B cell (primary cell): ENCODE results near the gene TSPAN18. TPM values are rescaled to one million over a fixed set of nuclear protein-coding genes. Genes with fewer than 3 reads are reported as not detected.

Experiments used
- ATAC-seq: fragments of 200-7000 bp; cut with Tn5 transposase; one replicate; pipeline ENCODE4 v1.10.0; 2021; ENCODE audit warnings: low read depth, mild to moderate bottlenecking, moderate number of reproducible peaks, moderate library complexity
- CTCF ChIA-PET: fragments of 350-600 bp; sonication (Branson Sonifier 250); formaldehyde crosslinking; loops from one replicate; lab custom pipeline; 2021; ENCODE audit warnings: antibody characterized with exemption, inconsistent platforms; lab: Charles Lee
- POLR2A ChIA-PET: fragments of 350-600 bp; sonication (Branson Sonifier 250); formaldehyde crosslinking; loops from one replicate; lab custom pipeline; 2021; ENCODE audit warnings: antibody characterized with exemption; lab: Charles Lee
- DNase-seq: peaks from one replicate; pipeline ENCODE4 v3.0.0; 2013
- H2AFZ ChIP-seq: 2 replicates; pipeline ENCODE4 v1.6.1; 2012; ENCODE audit warnings: mild to moderate bottlenecking, low read depth, low read length; ENCODE audit not compliant: insufficient read depth, poor library complexity, severe bottlenecking
- H3K27ac ChIP-seq, 2 donors: 1 replicate in 1 of 2; 2 replicates in 1 of 2; pipeline ENCODE4 v1.5.1; 2012 to 2013; ENCODE audit warnings: low read length in 2 of 2, mild to moderate bottlenecking in 2 of 2, moderate library complexity in 1 of 2
- H3K27me3 ChIP-seq, 4 experiments: fragments of 200-600 bp in 1 of 4; sonication (generic) in 1 of 4; replicated peaks in 1 of 4; 1 replicate in 2 of 4; 2 replicates in 2 of 4; pipeline versions ENCODE4 v1.6.1 to v1.7.0; 2013 to 2016; ENCODE audit warnings: low read length in 3 of 4, mild to moderate bottlenecking in 2 of 4, mixed read lengths in 1 of 4, moderate library complexity in 1 of 4; ENCODE audit not compliant: insufficient read depth in 4 of 4, control insufficient read depth in 3 of 4; ENCODE audit errors: control extremely low read depth in 1 of 4
- H3K36me3 ChIP-seq, 2 experiments: replicated peaks in 1 of 2; 1 replicate in 1 of 2; 2 replicates in 1 of 2; pipeline versions ENCODE4 v1.6.1 to v1.7.1; 2013; ENCODE audit warnings: low read length in 1 of 2; ENCODE audit not compliant: insufficient read depth in 2 of 2, control insufficient read depth in 1 of 2; ENCODE audit errors: control extremely low read depth in 1 of 2, extremely low read depth in 1 of 2
- H3K4me1 ChIP-seq, 2 donors: fragments of 200-600 bp in 1 of 2; sonication (generic) in 1 of 2; 1 replicate in 1 of 2; 2 replicates in 1 of 2; pipeline versions ENCODE4 v1.5.1 to v1.6.1; 2013 to 2017; ENCODE audit warnings: low read length in 2 of 2; ENCODE audit not compliant: control insufficient read depth in 2 of 2, insufficient read depth in 2 of 2
- H3K4me2 ChIP-seq: replicated peaks from 2 replicates; pipeline ENCODE3; 2012; ENCODE audit warnings: mild to moderate bottlenecking, low read depth, low read length; ENCODE audit not compliant: poor library complexity, severe bottlenecking
- H3K4me3 ChIP-seq, 5 experiments: fragments of 200-600 bp in 1 of 5; sonication (generic) in 1 of 5; 1 replicate in 3 of 5; 2 replicates in 2 of 5; pipeline versions ENCODE4 v1.5.1 to v1.7.0; 2011 to 2016; ENCODE audit warnings: low read length in 4 of 5, mild to moderate bottlenecking in 4 of 5, low read depth in 2 of 5, control low read depth in 1 of 5, moderate library complexity in 1 of 5; ENCODE audit not compliant: insufficient read depth in 1 of 5; ENCODE audit errors: control extremely low read depth in 1 of 5, extremely low read depth in 1 of 5
- H3K79me2 ChIP-seq: fragments of 200-600 bp; sonication (generic); one replicate; pipeline ENCODE4 v1.6.0; 2016; ENCODE audit warnings: low read length; ENCODE audit not compliant: control insufficient read depth, insufficient read depth
- H3K9ac ChIP-seq: fragments of 200-600 bp; sonication (generic); 2 replicates; pipeline ENCODE4 v1.6.1; 2017; ENCODE audit warnings: mild to moderate bottlenecking, low read length, moderate library complexity
- H3K9me3 ChIP-seq, 3 donors: one replicate each; pipeline versions ENCODE4 v1.6.1 to v1.7.1; 2013; ENCODE audit warnings: low read length in 2 of 3; ENCODE audit not compliant: control insufficient read depth in 2 of 3, insufficient read depth in 1 of 3; ENCODE audit errors: control extremely low read depth in 1 of 3
- H4K20me1 ChIP-seq: 2 replicates; pipeline ENCODE4 v1.6.0; 2012; ENCODE audit warnings: mild to moderate bottlenecking, low read length; ENCODE audit not compliant: insufficient read depth, control insufficient read depth, poor library complexity, severe bottlenecking
- H3K27ac Mint-ChIP-seq: one replicate; pipeline ENCODE4 v1.8.0; 2021; ENCODE audit warnings: mixed read lengths
- H3K27me3 Mint-ChIP-seq: one replicate; pipeline ENCODE4 v1.8.0; 2021; ENCODE audit warnings: mixed read lengths
- H3K4me1 Mint-ChIP-seq: one replicate; pipeline ENCODE4 v1.8.0; 2021; ENCODE audit warnings: mixed read lengths
- H3K4me3 Mint-ChIP-seq: one replicate; pipeline ENCODE4 v1.8.0; 2021; ENCODE audit warnings: mixed read lengths
- H3K9me3 Mint-ChIP-seq: one replicate; pipeline ENCODE4 v1.8.0; 2022; ENCODE audit warnings: mixed read lengths; ENCODE audit not compliant: insufficient read depth
- CTCF ChIP-seq: fragments of 200-600 bp; IDR thresholded peaks from one replicate; pipeline ENCODE4 v1.8.0; 2022; ENCODE audit warnings: antibody characterized with exemption, mild to moderate bottlenecking
- EZH2 ChIP-seq: IDR thresholded peaks from 2 replicates; pipeline ENCODE4 v1.6.1; 2012; ENCODE audit warnings: borderline replicate concordance, low read depth, mild to moderate bottlenecking, moderate library complexity, low read length; ENCODE audit not compliant: insufficient read depth, poor library complexity, severe bottlenecking
- WGBS: methylation state at CpG from one replicate; pipeline ENCODE4 v1.1.5; 2013; ENCODE audit warnings: missing lambda C conversion rate; ENCODE audit not compliant: insufficient coverage; 5-methylcytosine and 5-hydroxymethylcytosine counted together
- intact Hi-C: fragments of 100-400 bp; cut with micrococcal nuclease; formaldehyde crosslinking; loops from one replicate; pipeline ENCODE4 v1.10.0; 2022
- polyA plus RNA-seq: library from polyadenylated mRNA; depleted of rRNA; stranded (reverse); fragments of >200 nt; gene quantifications from 2 replicates; pipeline ENCODE4 v1.2.3, GENCODE V29; 2012
- total RNA-seq, 2 donors: library from RNA; stranded (reverse); fragments of 120-200 nt in 1 of 2; gene quantifications; 1 replicate in 1 of 2; 2 replicates in 1 of 2; pipeline versions ENCODE4 v1.2.3 to v1.2.4, GENCODE V29; 2013 to 2022

Gene TSPAN18
- total and polyA plus RNA-seq, 2 donors (not counting 1 experiment from before 2014, with no cell fraction given), result 0.75 to 2.0 TPM

GRCh38 chr11:44968510-44968909, 241.7 kb downstream of the TSPAN18 start:
- no peak overlapping the region for H2AFZ ChIP-seq
- H3K4me1 ChIP-seq, result no peaks in the 10 kb centered on the region
- DNase-seq (no peak), ATAC-seq (no peak)
- H3K79me2 ChIP-seq, result no peaks in the 10 kb centered on the region
- CTCF ChIA-PET, result interaction anchor here (1.0 to 1.4 kb wide), 2 partner anchors 10 to 33 kb away, joined by 3 to 4 read pairs; no protein-coding TSS in a partner anchor
- no peaks in the 10 kb centered on the region for H3K9me3 ChIP-seq
- POLR2A ChIA-PET, result no interaction called here
- WGBS, result 92% methylated on average over 3 of the region's 3 CpGs
- no peak overlapping the region for H3K4me2 ChIP-seq
- H3K36me3 ChIP-seq, result no peaks in the 10 kb centered on the region
- peaks cover 3% of the 10 kb centered on the region for H3K4me1 Mint-ChIP-seq
- no peak overlapping the region for H3K4me3 Mint-ChIP-seq
- H3K9ac ChIP-seq, result no peak overlapping the region
- no peak overlapping the region for H3K27ac ChIP-seq
- H3K27me3 ChIP-seq, result no peaks in the 10 kb centered on the region
- H3K27me3 Mint-ChIP-seq, result no peaks in the 10 kb centered on the region
- no peak overlapping the region for H3K27ac Mint-ChIP-seq
- intact Hi-C loops, result no loop called here
- no peaks in the 10 kb centered on the region for H3K9me3 Mint-ChIP-seq
- H3K4me3 ChIP-seq, result no peak overlapping the region
- H4K20me1 ChIP-seq, result no peaks in the 10 kb centered on the region
- no peak for TF ChIP-seq EZH2
- TF ChIP-seq CTCF, result no peak

GRCh38 chr11:44969651-44970252, 243.0 kb downstream of the TSPAN18 start:
- POLR2A ChIA-PET, result no interaction called here
- Mint-ChIP-seq H3K27me3 (no peaks in the 10 kb centered on the region), H3K4me1 (no peaks in the 10 kb centered on the region), H3K27ac (no peak overlapping the region), H3K9me3 (no peaks in the 10 kb centered on the region), H3K4me3 (no peak overlapping the region)
- H3K9me3 ChIP-seq, result no peaks in the 10 kb centered on the region
- no peak for DNase-seq
- no peaks in the 10 kb centered on the region for H3K27me3 ChIP-seq
- H4K20me1 ChIP-seq, result no peaks in the 10 kb centered on the region
- no peaks in the 10 kb centered on the region for H3K36me3 ChIP-seq
- no peak for ATAC-seq
- TF ChIP-seq EZH2 (no peak), CTCF (no peak)
- WGBS, result 84% methylated on average over 7 of the region's 12 CpGs
- H3K79me2 ChIP-seq, result no peaks in the 10 kb centered on the region
- no peak overlapping the region for H3K4me2 ChIP-seq
- intact Hi-C loops, result no loop called here
- no peak overlapping the region for H3K4me3 ChIP-seq
- H3K9ac ChIP-seq, result no peak overlapping the region
- H3K27ac ChIP-seq, result no peak overlapping the region
- H2AFZ ChIP-seq, result no peak overlapping the region
- CTCF ChIA-PET, result interaction anchor here (0.8 to 1.5 kb wide), 2 partner anchors 135 to 684 kb away, joined by 3 to 8 read pairs; no protein-coding TSS in a partner anchor
- H3K4me1 ChIP-seq, result no peaks in the 10 kb centered on the region
